ENCODE data around the gene DRICH1.
A peak's percentile ranks its signal among the peaks of the same experiment; 100 is the strongest.
"Not testable (repeated sequence)": the region's sequence is repeated elsewhere in the genome, so short reads cannot be mapped to it uniquely, and the experiment has no call there.

DRICH1 gene

GRCh38 chr22:23565915-23566704 is 66.0 kb downstream of the DRICH1 start:
- peak; percentile 10 for DNase-seq

GRCh38 chr22:23565305-23565914 is 66.7 kb downstream of the DRICH1 start:
- peak; percentile 6 for DNase-seq

GRCh38 chr22:23564276-23564675 is 67.8 kb downstream of the DRICH1 start:
- no peak for DNase-seq

GRCh38 chr22:23563111-23563510 is 69.0 kb downstream of the DRICH1 start:
- no peak for DNase-seq

- DNase-seq, result no peak
Measured at GRCh38 chr22:23562186-23562585, 69.9 kb downstream of the DRICH1 start.

- not testable (repeated sequence) for DNase-seq
Measured at GRCh38 chr22:23561025-23561510, 71.1 kb downstream of the DRICH1 start.

- not testable (repeated sequence) for DNase-seq
Measured at GRCh38 chr22:23560215-23560614, 71.9 kb downstream of the DRICH1 start.

All from NCI-H1105 (cell line).